ENCODE measurements around the gene CLASP1.

GRCh38 chr2:121677855-121678254, 28.6 kb upstream of the CLASP1 start:
- TF ChIP-seq, protein P1, sequence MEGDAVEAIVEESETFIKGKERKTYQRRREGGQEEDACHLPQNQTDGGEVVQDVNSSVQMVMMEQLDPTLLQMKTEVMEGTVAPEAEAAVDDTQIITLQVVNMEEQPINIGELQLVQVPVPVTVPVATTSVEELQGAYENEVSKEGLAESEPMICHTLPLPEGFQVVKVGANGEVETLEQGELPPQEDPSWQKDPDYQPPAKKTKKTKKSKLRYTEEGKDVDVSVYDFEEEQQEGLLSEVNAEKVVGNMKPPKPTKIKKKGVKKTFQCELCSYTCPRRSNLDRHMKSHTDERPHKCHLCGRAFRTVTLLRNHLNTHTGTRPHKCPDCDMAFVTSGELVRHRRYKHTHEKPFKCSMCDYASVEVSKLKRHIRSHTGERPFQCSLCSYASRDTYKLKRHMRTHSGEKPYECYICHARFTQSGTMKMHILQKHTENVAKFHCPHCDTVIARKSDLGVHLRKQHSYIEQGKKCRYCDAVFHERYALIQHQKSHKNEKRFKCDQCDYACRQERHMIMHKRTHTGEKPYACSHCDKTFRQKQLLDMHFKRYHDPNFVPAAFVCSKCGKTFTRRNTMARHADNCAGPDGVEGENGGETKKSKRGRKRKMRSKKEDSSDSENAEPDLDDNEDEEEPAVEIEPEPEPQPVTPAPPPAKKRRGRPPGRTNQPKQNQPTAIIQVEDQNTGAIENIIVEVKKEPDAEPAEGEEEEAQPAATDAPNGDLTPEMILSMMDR (IDR thresholded peaks at IDR 0.05) = no peak
- TF ChIP-seq POLR2A (IDR thresholded peaks at IDR 0.05) = no peak

Measured in heart left ventricle (tissue), 13 donors.